ENCODE data around the gene TNFSF8. TPM values are rescaled to one million over a fixed set of nuclear protein-coding genes. Genes with fewer than 3 reads are reported as not detected.

The TNFSF8 gene
- total RNA-seq, 1 donor from 2014 or later, result not detected

GRCh38 chr9:114897196-114897595 is 33.2 kb downstream of the TNFSF8 start:
- Mint-ChIP-seq H3K36me3 (ENCODE audit: low read depth) (no peaks in the 10 kb centered on the region), H3K27ac (ENCODE audit: unreplicated experiment) (no peak overlapping the region), H3K4me1 (ENCODE audit: low read depth) (peaks cover 22% of the 10 kb centered on the region), H3K27me3 (ENCODE audit: low read depth) (no peaks in the 10 kb centered on the region), H3K4me3 (ENCODE audit: unreplicated experiment) (no peak overlapping the region), H3K9me3 (ENCODE audit: low read depth) (no peaks in the 10 kb centered on the region)
- no peak for TF ChIP-seq CTCF (IDR thresholded peaks at IDR 0.05)
- no peak for DNase-seq (ENCODE audit: low spot score)

- Mint-ChIP-seq H3K27ac (ENCODE audit: unreplicated experiment) (no peak overlapping the region), H3K36me3 (ENCODE audit: low read depth) (peaks cover 2% of the 10 kb centered on the region), H3K9me3 (ENCODE audit: low read depth) (peaks cover 2% of the 10 kb centered on the region), H3K27me3 (ENCODE audit: low read depth) (no peaks in the 10 kb centered on the region), H3K4me1 (ENCODE audit: low read depth) (peaks cover 22% of the 10 kb centered on the region), H3K4me3 (ENCODE audit: unreplicated experiment) (no peak overlapping the region)
- no peak for DNase-seq (ENCODE audit: low spot score)
- no peak for TF ChIP-seq CTCF (IDR thresholded peaks at IDR 0.05)
These were observed 34.0 kb downstream of the TNFSF8 start for GRCh38 chr9:114896344-114896743.

- H3K36me3 Mint-ChIP-seq (ENCODE audit: low read depth), result peaks cover 2% of the 10 kb centered on the region
- H3K27me3 Mint-ChIP-seq (ENCODE audit: low read depth), result no peaks in the 10 kb centered on the region
These were observed 34.8 kb downstream of the TNFSF8 start for GRCh38 chr9:114895521-114895991.

GRCh38 chr9:114894609-114895433 is 35.6 kb downstream of the TNFSF8 start:
- DNase-seq (ENCODE audit: low spot score), result no peak
- no peak for TF ChIP-seq CTCF (IDR thresholded peaks at IDR 0.05)
- Mint-ChIP-seq H3K27ac (ENCODE audit: unreplicated experiment) (peak overlapping the region; percentile 85), H3K27me3 (ENCODE audit: low read depth) (no peaks in the 10 kb centered on the region), H3K4me3 (ENCODE audit: unreplicated experiment) (no peak overlapping the region), H3K4me1 (ENCODE audit: low read depth) (peaks cover 30% of the 10 kb centered on the region), H3K36me3 (ENCODE audit: low read depth) (peaks cover 2% of the 10 kb centered on the region), H3K9me3 (ENCODE audit: low read depth) (peaks cover 6% of the 10 kb centered on the region)

More at GRCh38 chr9:114895521-114895991, 34.8 kb downstream of the TNFSF8 start:
- peaks cover 22% of the 10 kb centered on the region for H3K4me1 Mint-ChIP-seq (ENCODE audit: low read depth)
- H3K4me3 Mint-ChIP-seq (ENCODE audit: unreplicated experiment), result no peak overlapping the region
- no peak for DNase-seq (ENCODE audit: low spot score)
- no peak for TF ChIP-seq CTCF (IDR thresholded peaks at IDR 0.05)
- peaks cover 6% of the 10 kb centered on the region for H3K9me3 Mint-ChIP-seq (ENCODE audit: low read depth)
- H3K27ac Mint-ChIP-seq (ENCODE audit: unreplicated experiment), result peak overlapping the region; percentile 85

- Mint-ChIP-seq H3K4me1 (ENCODE audit: low read depth) (peaks cover 33% of the 10 kb centered on the region), H3K27ac (ENCODE audit: unreplicated experiment) (peak overlapping the region; percentile 64), H3K27me3 (ENCODE audit: low read depth) (no peaks in the 10 kb centered on the region), H3K36me3 (ENCODE audit: low read depth) (peaks cover 2% of the 10 kb centered on the region), H3K4me3 (ENCODE audit: unreplicated experiment) (no peak overlapping the region), H3K9me3 (ENCODE audit: low read depth) (peaks cover 6% of the 10 kb centered on the region)
- DNase-seq (ENCODE audit: low spot score), result no peak
- TF ChIP-seq CTCF (IDR thresholded peaks at IDR 0.05), result no peak
These were observed 36.2 kb downstream of the TNFSF8 start for GRCh38 chr9:114894206-114894605.

Measured in chondrocyte (in vitro differentiated cells).